Mucosa of descending colon (tissue), 3 donors: Measurements from ENCODE around the gene GIPR. TPM values are rescaled to one million over a fixed set of nuclear protein-coding genes. Genes with fewer than 3 reads are reported as not detected.
"Not testable (repeated sequence)": the region's sequence is repeated elsewhere in the genome, so short reads cannot be mapped to it uniquely, and the experiment has no call there.

Experiments used
- ATAC-seq: fragments of 200-7000 bp; cut with Tn5 transposase; one replicate; pipeline ENCODE4 v1.9.1; 2020; ENCODE audit warnings: mild to moderate bottlenecking, moderate library complexity
- DNase-seq, 3 donors: peaks; one replicate each; pipeline ENCODE4 v3.0.0-alpha.2; 2020
- H3K36me3 ChIP-seq: fragments of 200-600 bp; one replicate; pipeline ENCODE4 v1.8.0; 2021; ENCODE audit warnings: low read depth, mild to moderate bottlenecking
- H3K4me1 ChIP-seq: fragments of 200-600 bp; one replicate; pipeline ENCODE4 v1.8.0; 2021; ENCODE audit warnings: low read depth, mild to moderate bottlenecking
- H3K4me3 ChIP-seq: fragments of 200-600 bp; one replicate; pipeline ENCODE4 v1.8.0; 2021; ENCODE audit warnings: mild to moderate bottlenecking
- H3K9me3 ChIP-seq: fragments of 200-600 bp; one replicate; pipeline ENCODE4 v1.8.0; 2021; ENCODE audit warnings: mild to moderate bottlenecking
- CTCF ChIP-seq: fragments of 200-600 bp; IDR thresholded peaks from one replicate; pipeline ENCODE4 v1.8.0; 2022; ENCODE audit warnings: antibody characterized with exemption, mild to moderate bottlenecking
- intact Hi-C, 2 donors: fragments of 100-400 bp; cut with DNase I in 1 of 2; cut with micrococcal nuclease in 1 of 2; formaldehyde crosslinking; loops; one replicate each; pipeline versions ENCODE4 v1.11.0 to v1.11.1; 2022; cut with DNase I, micrococcal nuclease
- long read RNA-seq, 2 donors: library from polyadenylated mRNA; unstranded; transcript quantifications; one replicate each; pipeline ENCODE4 v2.0.0, GENCODE V29; 2019 to 2021
- total RNA-seq, 3 donors: library from RNA; stranded (reverse); fragmentation: NEBNext Ultra II Directional in 2 of 3; extraction: Animal tissue kit (Norgen Biotek cat#: 25700) in 2 of 3; gene quantifications; one replicate each; pipeline versions ENCODE4 v1.2.1 to v1.2.4, GENCODE V29; 2021 to 2023
- donor health status: DM: no; HTN: no; CAD: no; lungs with moderate emphysema.
- donor health status: DM: no; HTN: no; CAD: no.
- donor health status: DM: no; HTN: yes; CAD: no.

The GIPR gene, protein sequence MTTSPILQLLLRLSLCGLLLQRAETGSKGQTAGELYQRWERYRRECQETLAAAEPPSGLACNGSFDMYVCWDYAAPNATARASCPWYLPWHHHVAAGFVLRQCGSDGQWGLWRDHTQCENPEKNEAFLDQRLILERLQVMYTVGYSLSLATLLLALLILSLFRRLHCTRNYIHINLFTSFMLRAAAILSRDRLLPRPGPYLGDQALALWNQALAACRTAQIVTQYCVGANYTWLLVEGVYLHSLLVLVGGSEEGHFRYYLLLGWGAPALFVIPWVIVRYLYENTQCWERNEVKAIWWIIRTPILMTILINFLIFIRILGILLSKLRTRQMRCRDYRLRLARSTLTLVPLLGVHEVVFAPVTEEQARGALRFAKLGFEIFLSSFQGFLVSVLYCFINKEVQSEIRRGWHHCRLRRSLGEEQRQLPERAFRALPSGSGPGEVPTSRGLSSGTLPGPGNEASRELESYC
- 10 to 100 TPM in 2 of 3 donors, 1 to 10 TPM in 1; 6.8 to 19.4 (median 14.2) TPM for total RNA-seq
- long read RNA-seq, donor 1, result 0 reads
- long read RNA-seq, donor 2, partial matches to known transcripts, result 0 of 7 reads
- long read RNA-seq, donor 2, other reads (novel, unspliced or antisense), result 7 of 7 reads

- no peak for TF ChIP-seq CTCF
- ATAC-seq (peak; percentile 67), DNase-seq (peak; percentile 78 to 87 (median 87))
- H3K4me1 ChIP-seq, result peaks cover 21% of the 10 kb centered on the region
- H3K36me3 ChIP-seq, result no peaks in the 10 kb centered on the region
- no peaks in the 10 kb centered on the region for H3K9me3 ChIP-seq
- no peak within 1 kb of the TSS for H3K4me3 ChIP-seq
- intact Hi-C loops, result no loop called here
Observed at GRCh38 chr19:45667620-45668341, at the start of gene GIPR. GIPR (plus strand) TSS chr19:45668221; CDS start chr19:45669521, 1,300 bp downstream.

- TF ChIP-seq CTCF, result no peak
- ATAC-seq, result no peak
- intact Hi-C loops, result no loop called here
- no peaks in the 10 kb centered on the region for H3K4me1 ChIP-seq
- no peaks in the 10 kb centered on the region for H3K9me3 ChIP-seq
- peaks cover 4% of the 10 kb centered on the region for H3K36me3 ChIP-seq
- no peak overlapping the region for H3K4me3 ChIP-seq
- no peak for DNase-seq
Observed at GRCh38 chr19:45621389-45621788, 46.6 kb upstream of the GIPR start.

DNA sequence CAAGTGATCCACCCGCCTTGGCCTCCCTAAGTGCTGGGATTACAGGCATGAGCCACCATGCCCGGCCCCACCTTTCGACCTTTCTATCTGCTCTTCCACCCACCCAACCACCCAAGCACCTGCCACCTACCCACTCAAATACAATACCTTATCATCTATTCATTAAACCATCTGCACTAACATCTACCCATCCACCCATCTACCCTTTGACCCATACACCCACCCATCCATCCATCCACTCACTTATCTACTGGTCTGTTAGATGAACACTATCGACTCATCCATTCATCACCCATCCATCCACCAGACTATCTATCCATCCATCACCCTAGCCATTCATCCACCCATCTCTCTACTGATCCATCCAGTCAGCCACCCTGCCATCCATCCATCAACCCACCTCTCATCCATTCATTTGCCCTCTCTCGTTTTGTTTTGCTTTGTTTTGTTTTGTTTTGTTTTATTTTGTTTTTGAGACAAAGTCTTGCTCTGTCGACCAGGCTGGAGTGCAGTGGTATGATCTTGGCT lies 46.0 kb upstream of the GIPR start:
- Histone ChIP-seq H3K4me1 (no peaks in the 10 kb centered on the region), H3K4me3 (no peak overlapping the region), H3K36me3 (peaks cover 4% of the 10 kb centered on the region), H3K9me3 (no peaks in the 10 kb centered on the region)
- TF ChIP-seq CTCF, result no peak
- ATAC-seq (no peak), DNase-seq (no peak)
- intact Hi-C loops, result no loop called here

DNA sequence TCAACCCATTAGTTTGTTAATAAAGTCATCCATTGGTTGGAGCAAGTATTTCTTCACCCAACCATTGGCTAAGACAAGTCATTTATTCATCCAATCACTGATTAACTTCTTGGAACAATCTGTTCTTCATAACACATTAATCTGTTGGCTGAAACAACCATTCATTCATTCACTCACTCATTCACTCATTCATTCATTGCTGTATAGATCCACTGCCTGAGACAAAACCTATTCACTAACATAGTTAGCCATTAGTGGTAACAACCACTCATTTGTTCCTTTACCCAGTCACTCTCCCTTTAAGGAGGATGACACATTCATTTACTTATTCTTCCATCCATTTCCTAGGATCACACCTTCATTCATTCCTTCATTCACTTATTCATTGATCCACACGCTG lies 44.0 kb upstream of the GIPR start:
- no peak overlapping the region for H3K4me3 ChIP-seq
- TF ChIP-seq CTCF, result no peak
- intact Hi-C loops, result no loop called here
- peaks cover 3% of the 10 kb centered on the region for H3K36me3 ChIP-seq
- DNase-seq, result no peak
- H3K4me1 ChIP-seq, result no peaks in the 10 kb centered on the region
- no peak for ATAC-seq
- no peaks in the 10 kb centered on the region for H3K9me3 ChIP-seq

DNA sequence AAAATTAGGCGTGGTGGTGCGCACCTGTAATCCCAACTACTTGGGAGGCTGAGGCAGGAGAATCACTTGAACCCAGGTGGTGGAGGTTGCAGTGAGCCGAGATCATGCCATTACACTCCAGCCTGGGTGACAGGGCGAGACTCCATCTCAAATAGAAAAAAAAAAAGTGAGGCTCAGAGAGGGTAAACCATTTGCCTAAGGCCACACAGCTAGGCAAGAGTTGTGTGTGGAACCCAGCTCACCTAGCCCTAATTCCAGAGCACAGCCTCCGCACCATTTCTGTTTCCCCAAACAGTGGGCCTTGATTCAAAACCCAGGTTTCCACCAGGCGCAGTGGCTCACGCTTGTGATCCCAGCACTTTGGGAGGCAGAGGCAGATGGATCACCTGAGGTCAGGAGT lies 39.8 kb upstream of the GIPR start:
- H3K9me3 ChIP-seq, intact Hi-C loops, ATAC-seq, DNase-seq, H3K4me1 ChIP-seq, H3K4me3 ChIP-seq, H3K36me3 ChIP-seq: not testable (repeated sequence)

GRCh38 chr19:45629704-45630103 lies 38.3 kb upstream of the GIPR start:
- ATAC-seq (no peak), DNase-seq (no peak)
- H3K4me3 ChIP-seq, result no peak overlapping the region
- peaks cover 3% of the 10 kb centered on the region for H3K36me3 ChIP-seq
- no peak for TF ChIP-seq CTCF
- H3K4me1 ChIP-seq, result peaks cover 5% of the 10 kb centered on the region
- no peaks in the 10 kb centered on the region for H3K9me3 ChIP-seq
- intact Hi-C loops, result no loop called here
